HG02852 (cell line): ENCODE results near the gene ANO6.

Source experiments
- ATAC-seq: cut with Tn5 transposase; IDR thresholded peaks from one replicate; pipeline ENCODE4 v1.9.1; 2021; ENCODE audit warnings: mild to moderate bottlenecking, moderate library complexity; ENCODE audit not compliant: unreplicated experiment

ANO6 gene

GRCh38 chr12:45434094-45434493, 218.2 kb downstream of the ANO6 start:
- no peak for ATAC-seq

GRCh38 chr12:45435945-45436710, 220.2 kb downstream of the ANO6 start:
- ATAC-seq, result no peak

GRCh38 chr12:45439039-45439438, 223.1 kb downstream of the ANO6 start:
- no peak for ATAC-seq

- ATAC-seq, result no peak
These were observed 230.1 kb downstream of the ANO6 start for GRCh38 chr12:45446013-45446412.

- no peak for ATAC-seq
These were observed 242.3 kb downstream of the ANO6 start for GRCh38 chr12:45458238-45458637.

GRCh38 chr12:45458854-45459807, 243.2 kb downstream of the ANO6 start:
- ATAC-seq, result no peak

GRCh38 chr12:45462506-45462905, 246.6 kb downstream of the ANO6 start:
- ATAC-seq, result no peak

- ATAC-seq, result no peak
These were observed 248.8 kb downstream of the ANO6 start for GRCh38 chr12:45464699-45465098.

GRCh38 chr12:45468751-45469615, 253.1 kb downstream of the ANO6 start:
- ATAC-seq, result no peak

GRCh38 chr12:45469902-45470301, 254.0 kb downstream of the ANO6 start:
- no peak for ATAC-seq

- no peak for ATAC-seq
These were observed 257.7 kb downstream of the ANO6 start for GRCh38 chr12:45473636-45474035.

GRCh38 chr12:45475594-45475993, 259.7 kb downstream of the ANO6 start:
- no peak for ATAC-seq

GRCh38 chr12:45477526-45477925, 261.6 kb downstream of the ANO6 start:
- no peak for ATAC-seq

GRCh38 chr12:45478931-45479330, 263.0 kb downstream of the ANO6 start:
- ATAC-seq, result no peak

GRCh38 chr12:45481746-45482145, 265.9 kb downstream of the ANO6 start:
- no peak for ATAC-seq

GRCh38 chr12:45483571-45483970, 267.7 kb downstream of the ANO6 start:
- no peak for ATAC-seq
